GM19463 (cell line): ENCODE measurements around the gene ETS1.

Experiments used
- ATAC-seq: cut with Tn5 transposase; IDR thresholded peaks from one replicate; pipeline ENCODE4 v1.9.1; 2021; ENCODE audit warnings: mild to moderate bottlenecking, moderate library complexity; ENCODE audit not compliant: unreplicated experiment

The ETS1 gene

GRCh38 chr11:128587415-128587814, at the start of gene ETS1:
ETS1 (minus strand) TSS chr11:128587558; CDS start chr11:128573130, 14,428 bp downstream.
- ATAC-seq, result no peak

DNA sequence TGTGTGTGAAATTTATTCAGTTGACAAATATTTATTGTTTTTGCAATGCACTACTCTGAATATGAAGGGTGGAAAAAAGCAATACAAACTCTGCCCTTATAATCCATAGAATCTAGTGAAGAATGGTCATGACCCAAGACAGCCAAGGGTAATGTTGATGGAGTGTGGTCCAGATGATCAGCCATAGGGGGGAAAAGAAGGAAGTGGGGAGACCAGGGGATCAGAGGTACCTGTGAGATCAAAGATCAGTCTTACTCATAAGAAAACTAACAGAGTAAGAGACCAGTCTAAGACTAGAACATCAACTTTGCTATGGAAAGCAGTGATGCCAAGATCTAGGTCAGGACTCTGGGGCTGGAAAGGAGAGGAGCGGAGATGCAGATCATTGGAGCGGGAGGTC, 47.0 kb upstream of the ETS1 start:
- no peak for ATAC-seq

DNA sequence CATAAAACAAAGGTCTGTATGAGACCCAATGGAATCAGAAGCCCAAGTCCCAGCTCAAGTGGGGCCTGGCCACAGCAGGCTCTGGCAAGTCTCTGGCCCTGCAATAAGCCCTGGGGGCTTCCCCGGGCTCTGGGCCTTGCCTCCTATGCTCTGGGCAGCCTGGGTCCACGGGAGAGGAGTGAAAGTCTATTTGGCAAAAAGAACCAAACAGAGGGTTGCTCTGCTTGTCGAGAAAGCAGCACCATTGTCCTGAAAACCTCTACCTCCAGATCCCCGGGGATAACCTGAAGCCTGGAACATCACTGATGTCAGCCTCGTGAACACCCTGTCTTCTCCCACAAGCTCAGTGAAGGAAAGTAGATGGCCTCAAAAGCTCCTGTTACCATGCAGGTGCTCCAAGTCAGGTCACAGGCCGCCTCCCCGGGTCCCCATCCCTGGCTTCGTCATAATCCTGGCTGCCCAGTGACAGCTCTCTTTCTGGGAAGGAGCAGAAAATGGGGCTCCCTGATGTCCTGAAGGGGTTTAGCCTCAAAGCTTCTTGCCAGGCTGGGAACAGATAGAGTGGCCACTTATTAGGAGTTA, 46.1 kb upstream of the ETS1 start:
- no peak for ATAC-seq

GRCh38 chr11:128632141-128632791, 44.9 kb upstream of the ETS1 start:
- no peak for ATAC-seq

GRCh38 chr11:128630367-128631230, 43.2 kb upstream of the ETS1 start:
- peak; percentile 42 for ATAC-seq

DNA sequence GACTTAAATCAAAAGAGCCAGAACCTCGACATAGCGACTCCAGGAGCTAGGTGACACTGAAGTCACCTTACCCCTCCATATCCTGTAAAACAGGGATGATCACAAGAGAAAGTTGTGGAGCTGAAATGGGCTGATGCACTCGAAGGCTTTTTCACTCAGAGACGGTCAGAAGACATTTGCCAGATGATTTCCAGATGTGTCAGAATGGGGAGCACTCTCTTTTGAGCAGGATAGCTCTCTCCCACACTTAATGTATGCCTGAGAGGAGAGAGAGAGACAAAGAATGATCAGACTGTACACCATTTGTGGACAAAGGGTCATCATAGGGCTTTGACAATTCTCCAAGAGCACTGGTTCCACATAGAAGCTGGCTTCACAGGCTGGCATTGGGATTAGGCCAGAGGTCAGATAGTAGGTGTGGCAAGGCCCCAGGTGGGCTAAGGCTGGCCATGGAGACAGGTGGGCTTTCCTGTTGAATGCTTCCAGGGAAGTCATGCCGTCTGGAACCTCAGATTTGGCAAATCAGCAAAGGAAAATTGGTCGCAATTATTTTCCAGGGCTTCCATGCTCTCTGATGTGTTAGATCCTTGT, 42.3 kb upstream of the ETS1 start:
- ATAC-seq, result no peak

DNA sequence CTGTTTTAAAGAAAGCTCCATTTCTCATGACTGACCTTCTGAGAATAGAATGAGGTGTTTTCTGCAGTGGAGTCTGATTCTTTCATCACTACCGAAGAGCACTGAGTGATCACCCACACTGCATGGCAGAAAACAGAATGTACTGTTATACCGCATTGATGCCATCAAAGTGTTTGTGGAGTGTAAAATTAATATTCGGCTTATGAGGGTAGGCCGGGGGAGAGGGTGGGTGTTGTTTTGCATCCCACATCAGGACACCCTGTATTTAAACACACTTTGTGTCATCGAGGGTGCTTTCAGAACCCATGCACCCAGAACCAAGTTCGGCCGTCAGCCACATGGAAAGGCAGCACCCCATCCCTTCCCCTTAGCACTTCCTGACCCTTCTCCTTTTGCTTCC, 41.3 kb upstream of the ETS1 start:
- peak; percentile 33 for ATAC-seq

DNA sequence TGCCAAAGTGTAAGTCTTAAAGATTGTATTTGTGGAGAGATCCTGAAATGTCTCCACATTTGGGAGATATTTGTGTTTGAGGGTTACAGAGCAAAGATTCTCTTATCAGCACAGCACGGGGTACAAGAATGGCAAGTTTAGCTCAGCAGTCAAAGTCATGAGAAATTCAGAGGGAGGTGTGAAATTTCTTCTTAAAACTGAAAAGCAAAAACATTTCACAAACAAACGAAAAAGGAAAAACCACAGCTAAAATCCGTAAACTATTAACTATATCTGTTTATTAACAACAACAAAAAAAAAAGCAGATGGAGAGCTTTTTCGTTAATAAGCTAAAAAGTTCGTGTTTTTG, 40.9 kb upstream of the ETS1 start:
- ATAC-seq, result peak; percentile 19

GRCh38 chr11:128627666-128628324, 40.4 kb upstream of the ETS1 start:
- peak; percentile 44 for ATAC-seq

DNA sequence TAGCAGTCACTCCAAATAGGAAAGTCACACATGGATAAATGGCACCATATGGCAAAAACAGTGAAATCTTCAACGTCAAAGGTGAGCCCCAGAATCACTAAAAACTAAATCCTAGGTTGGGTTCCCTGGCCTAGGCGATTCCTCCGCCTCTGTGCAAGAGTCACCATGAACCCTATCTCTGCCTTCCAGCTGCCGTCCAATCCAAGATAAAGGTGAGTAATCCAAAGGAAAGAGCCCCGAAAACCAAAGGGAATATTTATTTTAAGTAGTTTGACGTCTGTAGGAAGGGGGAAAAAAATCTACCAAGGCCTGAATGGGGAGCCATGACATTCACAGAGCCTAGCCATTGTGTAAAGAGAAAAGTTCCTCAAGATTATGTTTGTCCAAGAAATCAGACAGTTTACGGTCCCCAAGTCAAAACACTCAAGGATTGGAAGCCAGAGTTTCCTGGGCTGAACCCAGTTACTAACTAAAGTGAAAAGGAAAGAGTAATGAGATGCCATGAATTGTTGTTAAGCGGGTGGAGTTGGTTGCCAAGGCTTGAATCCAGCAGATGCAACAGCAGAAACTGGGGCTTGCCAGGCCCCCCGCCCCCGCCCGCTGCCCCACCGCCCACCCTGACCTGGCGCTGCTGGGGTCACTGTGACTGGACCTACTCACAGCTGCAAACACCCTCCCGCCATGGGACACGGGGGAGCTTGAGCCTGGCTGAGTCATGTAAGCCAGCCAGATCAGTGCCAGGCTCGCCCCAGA, 39.7 kb upstream of the ETS1 start:
- no peak for ATAC-seq

DNA sequence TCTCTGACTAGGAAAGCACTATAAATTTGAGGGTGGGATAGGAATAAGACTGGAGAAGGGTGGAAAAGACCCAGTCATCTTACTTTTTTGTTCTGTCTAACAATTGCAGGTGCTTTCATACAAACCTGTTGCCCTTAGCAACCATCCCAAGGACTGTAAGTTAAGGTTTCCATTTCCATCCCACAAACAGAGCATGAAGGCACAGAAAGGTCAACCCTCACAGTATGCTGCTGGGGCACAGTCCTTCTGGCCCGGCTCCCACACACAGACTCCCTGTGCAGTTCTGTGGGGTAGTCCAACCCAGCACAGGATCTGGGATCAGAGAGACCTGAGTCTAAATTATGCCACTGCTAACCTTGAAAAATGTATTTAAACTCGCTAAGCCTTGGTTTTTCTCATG, 38.4 kb upstream of the ETS1 start:
- ATAC-seq, result no peak

GRCh38 chr11:128625326-128625725, 38.0 kb upstream of the ETS1 start:
- ATAC-seq, result no peak

- ATAC-seq, result peak; percentile 28
Measured at GRCh38 chr11:128624269-128625175, 37.2 kb upstream of the ETS1 start.

- no peak for ATAC-seq
Measured at GRCh38 chr11:128623091-128623490, 35.7 kb upstream of the ETS1 start.

DNA sequence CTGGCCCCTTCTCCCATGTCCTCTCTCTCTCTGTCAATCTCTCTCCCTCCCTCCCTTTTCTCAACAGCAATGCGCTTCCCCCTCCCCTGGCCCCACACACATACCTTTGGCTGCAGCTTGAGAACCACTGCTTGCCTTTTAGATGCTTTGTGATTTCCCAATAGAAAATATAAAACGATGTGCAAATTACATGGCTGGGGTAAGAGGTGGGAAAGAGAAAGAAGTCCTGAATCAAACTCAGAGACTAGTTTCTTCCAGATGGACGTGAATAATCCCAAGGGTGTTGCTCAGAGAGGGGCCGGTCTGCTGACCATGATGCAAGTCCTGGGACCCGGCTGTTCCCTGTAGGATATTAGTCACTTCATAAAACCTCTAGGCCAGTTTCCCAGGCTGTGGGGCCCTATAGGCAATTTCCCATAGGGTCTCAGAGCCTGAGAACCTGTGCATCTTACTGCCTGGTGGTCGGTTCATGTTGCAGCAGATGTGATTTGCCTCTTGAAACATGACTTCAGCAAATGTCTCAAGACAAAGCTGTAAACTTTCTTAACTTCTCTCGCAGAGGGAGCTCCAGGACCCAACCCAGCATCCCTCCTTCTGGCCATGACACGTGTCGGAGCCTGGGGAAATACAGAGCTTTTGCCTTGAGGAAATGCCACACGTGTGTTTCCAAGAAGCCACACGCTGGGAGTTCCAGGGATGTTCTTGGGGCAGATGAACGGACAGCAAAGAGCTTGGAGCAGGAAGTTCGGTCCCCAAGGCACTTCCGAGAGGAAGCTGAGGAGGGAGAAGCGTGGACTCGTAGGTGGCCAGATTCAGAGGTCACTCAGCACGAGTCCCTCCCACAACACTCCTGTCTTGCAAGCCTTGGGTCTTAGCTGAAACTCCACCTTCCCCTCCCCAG, 34.5 kb upstream of the ETS1 start:
- no peak for ATAC-seq

DNA sequence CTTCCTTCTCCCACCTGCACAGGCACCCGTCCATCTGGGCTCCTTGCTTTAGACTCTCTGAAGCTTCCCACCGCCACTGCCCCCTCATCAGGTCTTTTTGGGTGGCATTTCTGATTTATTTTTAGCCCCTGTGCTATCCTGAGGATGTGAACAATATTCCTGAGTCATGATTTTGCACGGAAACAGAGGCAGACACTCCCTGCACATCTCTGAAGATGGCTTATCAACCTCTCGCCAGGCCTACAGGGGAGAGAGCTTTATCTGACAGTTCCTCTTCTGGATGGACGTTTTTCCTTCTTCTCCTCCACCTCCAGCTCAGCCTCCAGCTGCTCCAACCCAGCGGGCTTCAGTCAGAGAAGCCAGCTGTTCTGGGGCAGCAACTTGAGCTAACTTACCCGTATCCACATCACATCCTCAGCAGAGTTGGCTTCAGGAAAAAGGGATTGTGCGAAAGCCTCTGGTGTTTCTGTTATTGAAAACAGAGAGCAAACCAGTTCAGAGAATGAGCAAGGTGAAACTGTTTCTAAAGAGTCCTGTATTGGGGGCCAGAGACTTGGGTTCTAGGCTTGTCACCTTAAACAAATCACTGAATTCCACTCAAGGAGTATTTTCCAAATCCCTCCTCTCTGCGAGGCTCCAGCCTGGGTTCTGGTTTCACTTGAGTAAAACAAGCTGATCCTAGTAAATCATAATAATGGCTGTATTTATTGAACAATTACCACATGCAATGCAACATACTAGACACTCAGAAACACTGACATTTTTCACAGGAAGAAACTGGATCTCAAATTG, 33.1 kb upstream of the ETS1 start:
- ATAC-seq, result no peak

DNA sequence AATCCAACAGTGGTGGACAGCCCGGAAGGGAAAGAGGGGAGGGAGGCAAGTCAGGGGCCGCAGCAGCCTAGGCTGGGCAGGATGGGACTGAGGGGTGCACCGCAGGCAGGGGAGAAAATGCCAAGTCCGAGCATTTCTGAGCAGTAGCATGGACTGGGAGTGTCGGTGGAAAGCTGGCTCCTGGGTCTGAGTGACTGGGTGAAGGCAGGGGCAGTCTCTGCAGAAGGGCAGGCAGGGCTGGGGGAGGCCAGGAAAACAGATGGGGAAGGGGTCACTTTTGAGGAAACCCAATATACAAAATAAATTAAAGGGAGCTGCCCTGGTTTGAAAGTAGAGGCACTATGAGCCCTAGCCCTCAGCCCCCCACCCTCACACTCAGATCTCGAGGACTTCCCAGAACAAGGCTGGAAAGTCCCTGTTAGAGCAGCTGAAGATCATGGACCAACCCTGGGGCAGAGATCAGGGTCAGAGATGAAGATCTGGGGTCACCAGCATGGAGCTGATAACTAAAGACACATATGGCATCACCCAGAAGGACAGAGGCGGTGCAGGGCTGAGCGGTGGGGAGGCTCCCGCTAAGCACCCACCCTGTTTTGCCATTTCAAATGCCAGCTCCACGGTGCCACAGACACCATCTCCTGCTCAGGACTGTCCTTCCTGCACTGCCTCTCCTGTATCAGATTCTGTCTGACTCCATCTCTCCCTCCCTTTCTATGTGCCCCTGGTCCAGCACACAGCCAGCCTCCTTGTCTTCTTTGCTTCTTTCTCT, 32.4 kb upstream of the ETS1 start:
- no peak for ATAC-seq
